Gastrocnemius medialis (tissue), 4 donors: ENCODE data around the gene TYW1.
"Not testable (repeated sequence)": the region's sequence is repeated elsewhere in the genome, so short reads cannot be mapped to it uniquely, and the experiment has no call there.

Experiments
- POLR2A ChIP-seq, 2 donors: fragments of 450-650 bp; IDR thresholded peaks; one replicate each; pipeline ENCODE4 v1.6.1; 2017; ENCODE audit warnings: antibody characterized with exemption in 2 of 2, mild to moderate bottlenecking in 2 of 2, moderate library complexity in 2 of 2
- TF ChIP-seq, protein P1 (sequence below), 5 experiments: fragments of 450-650 bp in 3 of 5; fragments of 200-600 bp in 2 of 5; sonication (generic) in 2 of 5; IDR thresholded peaks in 4 of 5; conservative IDR thresholded peaks in 1 of 5; 1 replicate in 4 of 5; 2 replicates in 1 of 5; pipeline ENCODE4 v1.5.1; 2016 to 2019; ENCODE audit warnings: antibody characterized with exemption in 5 of 5, mild to moderate bottlenecking in 3 of 5, moderate library complexity in 3 of 5

DNA sequence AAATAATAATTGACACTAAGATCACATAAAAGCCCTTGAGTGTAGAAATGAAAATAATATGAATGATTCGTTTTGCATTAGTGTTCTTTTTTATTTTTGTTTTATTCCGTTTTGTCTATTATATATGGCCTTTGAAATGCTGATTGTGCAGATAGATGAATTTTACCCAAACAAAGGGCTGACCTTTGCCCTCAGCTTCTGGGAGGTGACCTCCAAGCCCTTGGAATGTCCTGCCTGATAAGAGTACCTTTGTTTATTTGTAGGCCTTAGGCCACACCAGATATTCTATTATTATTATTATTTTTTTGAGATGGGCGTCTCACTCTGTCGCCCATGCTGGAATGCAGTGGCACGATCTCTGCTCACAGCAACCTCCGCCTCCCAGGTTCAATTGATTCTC is 230.3 kb downstream of the TYW1 start:
- TF ChIP-seq, protein P1, sequence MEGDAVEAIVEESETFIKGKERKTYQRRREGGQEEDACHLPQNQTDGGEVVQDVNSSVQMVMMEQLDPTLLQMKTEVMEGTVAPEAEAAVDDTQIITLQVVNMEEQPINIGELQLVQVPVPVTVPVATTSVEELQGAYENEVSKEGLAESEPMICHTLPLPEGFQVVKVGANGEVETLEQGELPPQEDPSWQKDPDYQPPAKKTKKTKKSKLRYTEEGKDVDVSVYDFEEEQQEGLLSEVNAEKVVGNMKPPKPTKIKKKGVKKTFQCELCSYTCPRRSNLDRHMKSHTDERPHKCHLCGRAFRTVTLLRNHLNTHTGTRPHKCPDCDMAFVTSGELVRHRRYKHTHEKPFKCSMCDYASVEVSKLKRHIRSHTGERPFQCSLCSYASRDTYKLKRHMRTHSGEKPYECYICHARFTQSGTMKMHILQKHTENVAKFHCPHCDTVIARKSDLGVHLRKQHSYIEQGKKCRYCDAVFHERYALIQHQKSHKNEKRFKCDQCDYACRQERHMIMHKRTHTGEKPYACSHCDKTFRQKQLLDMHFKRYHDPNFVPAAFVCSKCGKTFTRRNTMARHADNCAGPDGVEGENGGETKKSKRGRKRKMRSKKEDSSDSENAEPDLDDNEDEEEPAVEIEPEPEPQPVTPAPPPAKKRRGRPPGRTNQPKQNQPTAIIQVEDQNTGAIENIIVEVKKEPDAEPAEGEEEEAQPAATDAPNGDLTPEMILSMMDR (IDR thresholded peaks at IDR 0.05 in 4 of 5, conservative IDR thresholded peaks at IDR 0.05 in 1 of 5) = not testable (repeated sequence)
- TF ChIP-seq POLR2A (IDR thresholded peaks at IDR 0.05) = not testable (repeated sequence)
